Naive thymus-derived CD4-positive, alpha-beta T cell (primary cell): ENCODE data around the gene WDR27. TPM values are rescaled to one million over a fixed set of nuclear protein-coding genes. Genes with fewer than 3 reads are reported as not detected.
A peak's percentile ranks its signal among the peaks of the same experiment; 100 is the strongest.

ENCODE experiments used
- ATAC-seq: fragments of 150-1000 bp; cut with Tn5 transposase; 2 replicates; pipeline ENCODE4 v1.10.0; 2021; ENCODE audit warnings: mild to moderate bottlenecking, moderate library complexity
- CTCF ChIA-PET: fragments of 350-600 bp; sonication (Branson Sonifier 250); formaldehyde crosslinking; loops from one replicate; lab custom pipeline; 2021; ENCODE audit warnings: antibody characterized with exemption; lab: Charles Lee
- POLR2A ChIA-PET: fragments of 350-600 bp; sonication (Branson Sonifier 250); formaldehyde crosslinking; loops from one replicate; lab custom pipeline; 2021; ENCODE audit warnings: antibody characterized with exemption, inconsistent platforms; lab: Charles Lee
- DNase-seq, 9 donors: peaks; one replicate each; pipeline versions ENCODE4 v3.0.0 to v3.0.0-alpha.2; 2020 to 2022; ENCODE audit warnings: mixed read lengths in 1 of 9
- H3K27ac ChIP-seq: one replicate; pipeline ENCODE4 v1.7.0; 2013; ENCODE audit warnings: mild to moderate bottlenecking, low read depth, low read length, moderate library complexity
- H3K27me3 ChIP-seq, 2 donors: one replicate each; pipeline ENCODE4 v1.7.0; 2013; ENCODE audit warnings: low read length in 2 of 2, mild to moderate bottlenecking in 2 of 2, moderate library complexity in 2 of 2; ENCODE audit not compliant: control insufficient read depth in 2 of 2, insufficient read depth in 2 of 2
- H3K36me3 ChIP-seq, 3 experiments: 1 replicate in 2 of 3; 2 replicates in 1 of 3; pipeline ENCODE4 v1.7.0; 2013; ENCODE audit warnings: low read length in 3 of 3, mild to moderate bottlenecking in 3 of 3, moderate library complexity in 1 of 3; ENCODE audit not compliant: insufficient read depth in 3 of 3, control insufficient read depth in 2 of 3
- H3K4me1 ChIP-seq, 2 donors: one replicate each; pipeline ENCODE4 v1.7.0; 2013; ENCODE audit warnings: low read length in 2 of 2, mild to moderate bottlenecking in 2 of 2, moderate library complexity in 1 of 2; ENCODE audit not compliant: control insufficient read depth in 2 of 2, insufficient read depth in 2 of 2
- H3K4me3 ChIP-seq: 2 replicates; pipeline ENCODE4 v1.7.0; 2013; ENCODE audit warnings: mild to moderate bottlenecking, low read length
- H3K9me3 ChIP-seq, 3 experiments: 1 replicate in 2 of 3; 2 replicates in 1 of 3; pipeline ENCODE4 v1.7.0; 2013; ENCODE audit warnings: low read length in 3 of 3; ENCODE audit not compliant: control insufficient read depth in 2 of 3
- H3K27ac Mint-ChIP-seq, 9 donors: one replicate each; pipeline ENCODE4 v1.8.0; 2020 to 2022; ENCODE audit warnings: mixed read lengths in 9 of 9, mild to moderate bottlenecking in 8 of 9, moderate library complexity in 5 of 9, inconsistent platforms in 2 of 9
- H3K27me3 Mint-ChIP-seq, 5 donors: one replicate each; pipeline ENCODE4 v1.8.0; 2021 to 2022; ENCODE audit warnings: mixed read lengths in 5 of 5, mild to moderate bottlenecking in 1 of 5
- H3K36me3 Mint-ChIP-seq, 5 donors: one replicate each; pipeline ENCODE4 v1.8.0; 2020 to 2022; ENCODE audit warnings: mixed read lengths in 5 of 5, mild to moderate bottlenecking in 3 of 5, inconsistent platforms in 1 of 5
- H3K4me1 Mint-ChIP-seq, 7 donors: one replicate each; pipeline ENCODE4 v1.8.0; 2020 to 2022; ENCODE audit warnings: mixed read lengths in 7 of 7, mild to moderate bottlenecking in 3 of 7, inconsistent platforms in 1 of 7
- H3K4me3 Mint-ChIP-seq, 10 donors: one replicate each; pipeline ENCODE4 v1.8.0; 2020 to 2022; ENCODE audit warnings: mild to moderate bottlenecking in 10 of 10, mixed read lengths in 10 of 10, moderate library complexity in 6 of 10, inconsistent platforms in 2 of 10
- H3K9me3 Mint-ChIP-seq, 11 donors: one replicate each; pipeline ENCODE4 v1.8.0; 2020 to 2022; ENCODE audit warnings: mixed read lengths in 11 of 11, mild to moderate bottlenecking in 4 of 11, inconsistent platforms in 1 of 11, moderate library complexity in 1 of 11
- intact Hi-C, 2 donors: fragments of 100-400 bp; cut with micrococcal nuclease; formaldehyde crosslinking; loops; one replicate each; pipeline ENCODE4 v1.15.1; 2023
- polyA plus RNA-seq, 2 donors: library from polyadenylated mRNA; unstranded; fragments of 300-500 nt; fragmentation: Illumina TruSeq; gene quantifications; one replicate each; pipeline ENCODE4 v1.2.3, GENCODE V29; 2021
- total RNA-seq, 6 experiments: library from RNA in 5 of 6; stranded (reverse) in 5 of 6; gene quantifications; 1 replicate in 5 of 6; 2 replicates in 1 of 6; pipeline ENCODE4 v1.2.3 and lab custom pipeline; 2021 to 2026

Gene WDR27
- total and polyA plus RNA-seq, 7 experiments from 2014 or later = 6.7 to 89.0 (median 36.0) TPM

GRCh38 chr6:169571123-169571962 is 130.5 kb downstream of the WDR27 start:
- no peak overlapping the region for H3K4me3 Mint-ChIP-seq
- peaks cover 0 to 25% (median 15%) of the 10 kb centered on the region in 7 donors for H3K4me1 Mint-ChIP-seq
- H3K36me3 ChIP-seq = no peaks in the 10 kb centered on the region
- ChIA-PET CTCF (no interaction called here), POLR2A (no interaction called here)
- H3K4me3 ChIP-seq = no peak overlapping the region
- H3K27me3 ChIP-seq = no peaks in the 10 kb centered on the region
- H3K27me3 Mint-ChIP-seq = peaks cover 0 to 7% (median 0%) of the 10 kb centered on the region in 5 donors
- no peaks in the 10 kb centered on the region for H3K9me3 ChIP-seq
- no peak for DNase-seq
- peaks cover 0 to 9% of the 10 kb centered on the region in 2 donors for H3K4me1 ChIP-seq
- ATAC-seq = no peak
- H3K27ac ChIP-seq = no peak overlapping the region
- H3K36me3 Mint-ChIP-seq = peaks cover 0 to 29% (median 13%) of the 10 kb centered on the region in 5 donors
- no peak overlapping the region for H3K27ac Mint-ChIP-seq
- no peaks in the 10 kb centered on the region for H3K9me3 Mint-ChIP-seq
- intact Hi-C loops = no loop called here

- peak overlapping the region in 3 of 9 donors; percentile 12 to 43 (median 25) for H3K27ac Mint-ChIP-seq
- H3K9me3 Mint-ChIP-seq = no peaks in the 10 kb centered on the region
- no peaks in the 10 kb centered on the region for H3K36me3 ChIP-seq
- intact Hi-C loops = no loop called here
- H3K4me3 ChIP-seq = peak overlapping the region; percentile 3
- H3K9me3 ChIP-seq = no peaks in the 10 kb centered on the region
- peaks cover 0 to 46% (median 21%) of the 10 kb centered on the region in 5 donors for H3K36me3 Mint-ChIP-seq
- peaks cover 0 to 9% of the 10 kb centered on the region in 2 donors for H3K4me1 ChIP-seq
- ATAC-seq (no peak), DNase-seq (peak in 2 of 9 donors; percentile 15 to 33)
- CTCF ChIA-PET = no interaction called here
- no peaks in the 10 kb centered on the region for H3K27me3 ChIP-seq
- POLR2A ChIA-PET = interaction anchor here (0.6 kb wide), 1 partner anchor 1015 kb away, joined by 3 read pairs; no protein-coding TSS in a partner anchor
- peaks cover 0 to 7% (median 0%) of the 10 kb centered on the region in 5 donors for H3K27me3 Mint-ChIP-seq
- peaks cover 0 to 25% (median 15%) of the 10 kb centered on the region in 7 donors for H3K4me1 Mint-ChIP-seq
- no peak overlapping the region for H3K27ac ChIP-seq
- peak overlapping the region in 7 of 10 donors; percentile 13 to 60 (median 44) for H3K4me3 Mint-ChIP-seq
Observed at GRCh38 chr6:169568314-169569087, 133.3 kb downstream of the WDR27 start.

- intact Hi-C loops = no loop called here
- Histone ChIP-seq H3K4me3 (no peak overlapping the region), H3K36me3 (no peaks in the 10 kb centered on the region), H3K27ac (no peak overlapping the region), H3K4me1 (peaks cover 0 to 9% of the 10 kb centered on the region in 2 donors), H3K9me3 (no peaks in the 10 kb centered on the region), H3K27me3 (no peaks in the 10 kb centered on the region)
- Mint-ChIP-seq H3K4me1 (peaks cover 0 to 25% (median 15%) of the 10 kb centered on the region in 7 donors), H3K9me3 (peaks cover 0 to 5% (median under 1%) of the 10 kb centered on the region in 11 donors), H3K4me3 (peak overlapping the region in 3 of 10 donors; percentile 8 to 57 (median 54)), H3K27ac (peak overlapping the region in 1 of 9 donors; percentile 25), H3K36me3 (peaks cover 0 to 50% (median 24%) of the 10 kb centered on the region in 5 donors), H3K27me3 (peaks cover 0 to 7% (median 0%) of the 10 kb centered on the region in 5 donors)
- no peak for ATAC-seq
- POLR2A ChIA-PET = no interaction called here
- no peak for DNase-seq
- CTCF ChIA-PET = no interaction called here
Observed at GRCh38 chr6:169567819-169568218, 134.0 kb downstream of the WDR27 start.

GRCh38 chr6:169566961-169567750 is 134.7 kb downstream of the WDR27 start:
- H3K4me1 Mint-ChIP-seq = peaks cover 0 to 25% (median 14%) of the 10 kb centered on the region in 7 donors
- POLR2A ChIA-PET = no interaction called here
- peaks cover 0 to 7% (median 0%) of the 10 kb centered on the region in 5 donors for H3K27me3 Mint-ChIP-seq
- H3K4me3 Mint-ChIP-seq = peak overlapping the region in 6 of 10 donors; percentile 0 to 57 (median 42)
- Histone ChIP-seq H3K4me1 (peaks cover 0 to 9% of the 10 kb centered on the region in 2 donors), H3K36me3 (no peaks in the 10 kb centered on the region), H3K9me3 (no peaks in the 10 kb centered on the region), H3K27me3 (no peaks in the 10 kb centered on the region), H3K4me3 (no peak overlapping the region), H3K27ac (no peak overlapping the region)
- CTCF ChIA-PET = no interaction called here
- H3K27ac Mint-ChIP-seq = peak overlapping the region in 2 of 9 donors; percentile 26 to 77
- DNase-seq = no peak
- H3K36me3 Mint-ChIP-seq = peaks cover 0 to 52% (median 28%) of the 10 kb centered on the region in 5 donors
- peaks cover 0 to 10% (median 4%) of the 10 kb centered on the region in 11 donors for H3K9me3 Mint-ChIP-seq
- ATAC-seq = no peak
- intact Hi-C loops = no loop called here

GRCh38 chr6:169566319-169566718 is 135.5 kb downstream of the WDR27 start:
- H3K27ac Mint-ChIP-seq = peak overlapping the region in 1 of 9 donors; percentile 17
- no peaks in the 10 kb centered on the region for H3K36me3 ChIP-seq
- H3K4me1 ChIP-seq = peaks cover 0 to 9% of the 10 kb centered on the region in 2 donors
- peaks cover 0 to 54% (median 37%) of the 10 kb centered on the region in 5 donors for H3K36me3 Mint-ChIP-seq
- H3K27ac ChIP-seq = no peak overlapping the region
- H3K9me3 ChIP-seq = no peaks in the 10 kb centered on the region
- ATAC-seq = no peak
- peaks cover 0 to 25% (median 14%) of the 10 kb centered on the region in 7 donors for H3K4me1 Mint-ChIP-seq
- intact Hi-C loops = no loop called here
- H3K4me3 Mint-ChIP-seq = no peak overlapping the region
- no peaks in the 10 kb centered on the region for H3K27me3 ChIP-seq
- H3K27me3 Mint-ChIP-seq = peaks cover 0 to 14% (median 3%) of the 10 kb centered on the region in 5 donors
- DNase-seq = no peak
- ChIA-PET POLR2A (no interaction called here), CTCF (no interaction called here)
- H3K4me3 ChIP-seq = no peak overlapping the region
- peaks cover 0 to 18% (median 6%) of the 10 kb centered on the region in 11 donors for H3K9me3 Mint-ChIP-seq
